ENCODE results near the gene OPN5. TPM values are rescaled to one million over a fixed set of nuclear protein-coding genes. Genes with fewer than 3 reads are reported as not detected.

OPN5 gene
- total and polyA plus RNA-seq, 2 experiments from 2014 or later = not detected

- DNase-seq (ENCODE audit: low spot score) = no peak
- H3K27me3 ChIP-seq = no peaks in the 10 kb centered on the region
- 79% methylated on average over 3 of the region's 3 CpGs for WGBS (ENCODE audit: low lambda C conversion rate, missing lambda C conversion rate)
- H3K4me3 ChIP-seq = no peak overlapping the region
- H3K4me1 ChIP-seq (ENCODE audit: insufficient read depth) = no peaks in the 10 kb centered on the region
- no peaks in the 10 kb centered on the region for H3K9me2 ChIP-seq (replicated peaks; ENCODE audit: insufficient read depth)
- no peak overlapping the region for H3K27ac ChIP-seq
- H3K9me3 ChIP-seq (ENCODE audit: low read depth) = no peaks in the 10 kb centered on the region
- TF ChIP-seq EZH2 (IDR thresholded peaks at IDR 0.05; ENCODE audit: borderline replicate concordance) = no peak
- H3K36me3 ChIP-seq (replicated peaks; ENCODE audit: insufficient read depth, low read depth) = no peaks in the 10 kb centered on the region
- H3K79me2 ChIP-seq = no peaks in the 10 kb centered on the region
- H2AFZ ChIP-seq = no peak overlapping the region
- H3K4me2 ChIP-seq = no peak overlapping the region
- H4K20me1 ChIP-seq (ENCODE audit: insufficient read depth, poor library complexity, severe bottlenecking) = no peaks in the 10 kb centered on the region
Measured at GRCh38 chr6:47819461-47819860, 37.6 kb downstream of the OPN5 start.

- DNase-seq (ENCODE audit: low spot score) = no peak
- Histone ChIP-seq H3K27ac (no peak overlapping the region), H3K4me3 (no peak overlapping the region), H3K4me2 (no peak overlapping the region), H3K79me2 (no peaks in the 10 kb centered on the region), H2AFZ (no peak overlapping the region), H3K36me3 (replicated peaks; ENCODE audit: insufficient read depth, low read depth) (no peaks in the 10 kb centered on the region), H3K4me1 (ENCODE audit: insufficient read depth) (no peaks in the 10 kb centered on the region), H3K27me3 (no peaks in the 10 kb centered on the region), H4K20me1 (ENCODE audit: insufficient read depth, poor library complexity, severe bottlenecking) (no peaks in the 10 kb centered on the region), H3K9me3 (ENCODE audit: low read depth) (no peaks in the 10 kb centered on the region), H3K9me2 (replicated peaks; ENCODE audit: insufficient read depth) (no peaks in the 10 kb centered on the region)
- TF ChIP-seq CTCF (IDR thresholded peaks at IDR 0.05; ENCODE audit: poor library complexity) (no peak), EZH2 (IDR thresholded peaks at IDR 0.05; ENCODE audit: borderline replicate concordance) (no peak), EZH2phosphoT487 (IDR thresholded peaks at IDR 0.05; ENCODE audit: low read depth, severe bottlenecking, unreplicated experiment) (no peak)
- 84% methylated on average over 6 of the region's 6 CpGs for WGBS (ENCODE audit: low lambda C conversion rate, missing lambda C conversion rate)
Measured at GRCh38 chr6:47822856-47823554, 41.2 kb downstream of the OPN5 start.

- Histone ChIP-seq H2AFZ (no peak overlapping the region), H3K4me3 (no peak overlapping the region), H3K27ac (no peak overlapping the region), H3K27me3 (no peaks in the 10 kb centered on the region), H3K36me3 (replicated peaks; ENCODE audit: insufficient read depth, low read depth) (no peaks in the 10 kb centered on the region), H3K79me2 (no peaks in the 10 kb centered on the region), H3K4me1 (ENCODE audit: insufficient read depth) (no peaks in the 10 kb centered on the region), H4K20me1 (ENCODE audit: insufficient read depth, poor library complexity, severe bottlenecking) (no peaks in the 10 kb centered on the region), H3K4me2 (no peak overlapping the region), H3K9me3 (ENCODE audit: low read depth) (no peaks in the 10 kb centered on the region), H3K9me2 (replicated peaks; ENCODE audit: insufficient read depth) (no peaks in the 10 kb centered on the region)
- WGBS (ENCODE audit: low lambda C conversion rate, missing lambda C conversion rate) = 38% methylated on average over 2 of the region's 2 CpGs
- TF ChIP-seq EZH2 (IDR thresholded peaks at IDR 0.05; ENCODE audit: borderline replicate concordance) (no peak), EZH2phosphoT487 (IDR thresholded peaks at IDR 0.05; ENCODE audit: low read depth, severe bottlenecking, unreplicated experiment) (no peak), CTCF (IDR thresholded peaks at IDR 0.05; ENCODE audit: poor library complexity) (no peak)
- no peak for DNase-seq (ENCODE audit: low spot score)
Measured at GRCh38 chr6:47832386-47833100, 50.7 kb downstream of the OPN5 start.

GRCh38 chr6:47834196-47834595 lies 52.4 kb downstream of the OPN5 start:
- no peak overlapping the region for H3K4me2 ChIP-seq
- no peak for TF ChIP-seq EZH2phosphoT487 (IDR thresholded peaks at IDR 0.05; ENCODE audit: low read depth, severe bottlenecking, unreplicated experiment)
- TF ChIP-seq EZH2 (IDR thresholded peaks at IDR 0.05; ENCODE audit: borderline replicate concordance) = no peak
- no peak for TF ChIP-seq CTCF (IDR thresholded peaks at IDR 0.05; ENCODE audit: poor library complexity)
- H2AFZ ChIP-seq = no peak overlapping the region

More at GRCh38 chr6:47834196-47834595, 52.4 kb downstream of the OPN5 start:
- no peaks in the 10 kb centered on the region for H3K79me2 ChIP-seq
- no peaks in the 10 kb centered on the region for H3K36me3 ChIP-seq (replicated peaks; ENCODE audit: insufficient read depth, low read depth)
- no peak for DNase-seq (ENCODE audit: low spot score)
- no peaks in the 10 kb centered on the region for H4K20me1 ChIP-seq (ENCODE audit: insufficient read depth, poor library complexity, severe bottlenecking)
- H3K4me3 ChIP-seq = no peak overlapping the region
- no peaks in the 10 kb centered on the region for H3K9me2 ChIP-seq (replicated peaks; ENCODE audit: insufficient read depth)
- H3K4me1 ChIP-seq (ENCODE audit: insufficient read depth) = no peaks in the 10 kb centered on the region
- no peaks in the 10 kb centered on the region for H3K9me3 ChIP-seq (ENCODE audit: low read depth)
- H3K27me3 ChIP-seq = no peaks in the 10 kb centered on the region
- no peak overlapping the region for H3K27ac ChIP-seq
